Measurements from ENCODE around the gene UBTD1.
A peak's percentile ranks its signal among the peaks of the same experiment; 100 is the strongest.
"Not testable (repeated sequence)": the region's sequence is repeated elsewhere in the genome, so short reads cannot be mapped to it uniquely, and the experiment has no call there.

Gene UBTD1

GRCh38 chr10:97515271-97515978 is 16.7 kb downstream of the UBTD1 start:
- DNase-seq (ENCODE audit: low read depth), result no peak

GRCh38 chr10:97517096-97517750 is 18.5 kb downstream of the UBTD1 start:
- no peak for DNase-seq (ENCODE audit: low read depth)

GRCh38 chr10:97517778-97518300 is 19.1 kb downstream of the UBTD1 start:
- no peak for DNase-seq (ENCODE audit: low read depth)

- no peak for DNase-seq (ENCODE audit: low read depth)
These were observed 19.7 kb downstream of the UBTD1 start for GRCh38 chr10:97518301-97519043.

GRCh38 chr10:97519342-97519741 is 20.6 kb downstream of the UBTD1 start:
- no peak for DNase-seq (ENCODE audit: low read depth)

GRCh38 chr10:97520520-97520919 is 21.8 kb downstream of the UBTD1 start:
- DNase-seq (ENCODE audit: low read depth), result no peak

GRCh38 chr10:97520978-97521761 is 22.4 kb downstream of the UBTD1 start:
- no peak for DNase-seq (ENCODE audit: low read depth)

GRCh38 chr10:97522071-97522470 is 23.3 kb downstream of the UBTD1 start:
- no peak for DNase-seq (ENCODE audit: low read depth)

- no peak for DNase-seq (ENCODE audit: low read depth)
These were observed 24.2 kb downstream of the UBTD1 start for GRCh38 chr10:97522937-97523336.

- no peak for DNase-seq (ENCODE audit: low read depth)
These were observed 26.4 kb downstream of the UBTD1 start for GRCh38 chr10:97525086-97525485.

GRCh38 chr10:97525683-97526110 is 27.0 kb downstream of the UBTD1 start:
- no peak for DNase-seq (ENCODE audit: low read depth)

- DNase-seq (ENCODE audit: low read depth), result not testable (repeated sequence)
These were observed 30.2 kb downstream of the UBTD1 start for GRCh38 chr10:97528876-97529275.

GRCh38 chr10:97529685-97530465 is 31.2 kb downstream of the UBTD1 start:
- DNase-seq (ENCODE audit: low read depth), result no peak

- DNase-seq (ENCODE audit: low read depth), result no peak
These were observed 32.8 kb downstream of the UBTD1 start for GRCh38 chr10:97531401-97531986.

- DNase-seq (ENCODE audit: low read depth), result peak; percentile 57
These were observed 34.4 kb downstream of the UBTD1 start for GRCh38 chr10:97532935-97533671.

- DNase-seq (ENCODE audit: low read depth), result no peak
These were observed 35.2 kb downstream of the UBTD1 start for GRCh38 chr10:97533888-97534287.

GRCh38 chr10:97534746-97535367 is 36.1 kb downstream of the UBTD1 start:
- no peak for DNase-seq (ENCODE audit: low read depth)

GRCh38 chr10:97537186-97537869 is 38.6 kb downstream of the UBTD1 start:
- no peak for DNase-seq (ENCODE audit: low read depth)

GRCh38 chr10:97538411-97538810 is 39.7 kb downstream of the UBTD1 start:
- DNase-seq (ENCODE audit: low read depth), result no peak

All from stromal cell of bone marrow (primary cell).